ENCODE results near the gene MPRIP.

MPRIP gene

DNA sequence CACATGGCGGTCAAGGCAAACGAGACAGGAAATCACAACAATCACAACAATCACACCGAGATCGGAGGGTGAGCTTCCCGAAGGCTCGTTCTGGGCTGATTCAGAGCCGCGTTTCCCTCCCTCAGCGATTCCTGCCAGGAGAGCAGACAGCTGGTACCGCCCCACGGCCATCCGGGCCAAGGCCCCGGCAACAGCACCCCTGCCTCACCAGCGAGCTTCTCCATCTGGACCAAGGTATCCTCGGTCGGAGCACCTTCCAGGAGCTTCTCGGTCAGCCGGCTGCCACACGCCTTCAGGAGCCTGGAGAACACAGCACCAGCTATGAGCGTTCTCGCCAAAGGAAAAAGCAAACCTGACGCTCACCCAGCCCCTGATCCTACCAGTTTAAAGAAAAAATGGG, 179.1 kb downstream of the MPRIP start:
- no peak for DNase-seq

- DNase-seq = no peak
These were observed 181.5 kb downstream of the MPRIP start for GRCh38 chr17:17223736-17224135.

- DNase-seq = no peak
These were observed 181.9 kb downstream of the MPRIP start for GRCh38 chr17:17224137-17224536.

DNA sequence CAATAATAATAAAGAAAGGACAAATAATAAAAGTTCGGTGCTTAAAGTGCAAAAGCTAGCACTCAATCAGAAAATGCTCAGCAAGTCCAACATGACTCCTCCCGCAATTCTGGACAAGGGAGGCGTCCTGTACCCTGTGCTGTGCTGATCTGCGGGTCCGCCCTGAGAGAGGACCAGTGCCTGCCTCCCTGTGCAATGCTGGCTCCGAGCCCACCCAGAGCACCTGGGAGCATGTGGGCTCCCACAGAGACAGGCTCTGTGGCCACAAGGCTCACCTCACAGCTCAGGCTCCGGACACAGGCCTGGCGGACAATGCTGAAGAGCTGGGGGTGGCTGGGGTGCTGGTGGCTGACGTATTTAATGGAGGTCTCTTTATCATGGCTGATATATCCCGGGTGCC, 183.6 kb downstream of the MPRIP start:
- no peak for DNase-seq

DNA sequence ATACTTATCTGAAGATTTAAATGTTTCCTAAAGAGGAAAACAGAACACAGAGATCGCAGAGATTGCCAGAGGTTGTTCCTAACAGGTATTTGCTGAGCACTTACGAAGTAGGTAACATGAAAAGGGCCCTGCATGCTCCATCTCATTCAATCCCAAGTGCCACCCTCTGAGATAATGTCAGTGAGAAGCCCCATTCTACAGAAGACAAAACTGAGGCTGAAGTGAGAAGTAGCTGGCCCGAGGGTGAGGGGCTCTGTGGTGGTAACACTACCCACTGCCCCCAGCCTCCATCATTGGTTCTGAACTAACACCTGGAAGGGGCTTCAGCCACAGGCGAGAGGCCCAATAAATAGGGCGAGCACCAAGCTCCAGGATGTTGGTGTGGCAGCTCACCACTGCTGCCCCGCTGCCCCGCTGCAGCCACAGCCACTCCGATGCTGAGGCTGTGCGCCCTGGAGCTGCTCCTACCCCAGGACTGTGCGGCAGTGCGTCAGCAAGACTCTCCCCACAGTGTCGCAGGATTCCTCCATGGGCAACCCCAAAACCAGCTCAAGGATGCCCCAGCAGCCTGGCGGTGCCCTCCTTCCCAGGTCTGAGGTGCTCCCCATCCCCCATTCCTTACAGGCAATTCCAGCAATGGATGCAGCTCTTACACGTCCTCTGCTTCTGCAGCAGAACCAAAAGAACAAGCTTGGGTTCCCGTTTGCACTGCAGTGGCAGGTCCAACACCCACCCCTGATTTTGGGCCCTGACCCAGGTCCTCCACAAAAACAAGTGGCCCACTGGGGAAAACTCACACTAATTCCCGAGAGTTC, 184.4 kb downstream of the MPRIP start:
- DNase-seq = no peak

GRCh38 chr17:17227608-17228520, 185.6 kb downstream of the MPRIP start:
- no peak for DNase-seq

DNA sequence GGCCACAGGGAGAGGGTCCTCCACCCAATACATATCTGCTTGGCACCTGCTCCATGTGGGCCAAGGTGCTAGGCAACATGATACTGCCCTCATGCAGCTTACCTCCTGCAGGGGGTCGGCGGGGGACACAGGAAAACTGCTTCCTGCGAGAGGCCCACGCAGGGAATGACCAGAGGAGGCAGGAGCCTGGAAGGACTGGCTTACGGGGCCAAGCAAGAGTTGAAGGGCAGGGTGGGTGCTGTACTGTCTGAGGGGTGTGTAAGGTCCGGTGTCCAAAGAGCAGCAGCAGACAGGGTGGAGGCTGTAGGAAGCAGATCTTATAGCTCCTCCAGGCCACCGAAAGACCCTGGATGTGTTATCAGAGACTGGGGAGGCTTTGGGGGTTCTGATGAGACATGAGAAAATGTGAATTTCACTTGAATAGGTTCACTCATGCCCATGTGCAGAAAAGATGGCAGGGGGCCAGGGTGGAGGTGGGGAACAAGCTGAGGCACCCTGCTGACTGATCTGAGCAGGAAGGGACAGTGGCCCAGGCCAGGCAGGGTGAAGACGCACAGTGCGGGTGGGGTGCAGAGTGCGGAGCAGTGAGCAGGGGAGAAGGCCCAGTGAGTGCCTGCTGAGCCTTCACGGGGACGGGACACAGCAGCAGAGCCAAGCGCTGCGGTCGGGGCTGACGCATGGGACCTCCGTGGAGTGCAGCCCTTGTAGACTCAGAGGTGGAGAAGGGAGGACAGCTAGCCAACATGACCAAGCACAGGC, 186.4 kb downstream of the MPRIP start:
- DNase-seq = no peak

DNA sequence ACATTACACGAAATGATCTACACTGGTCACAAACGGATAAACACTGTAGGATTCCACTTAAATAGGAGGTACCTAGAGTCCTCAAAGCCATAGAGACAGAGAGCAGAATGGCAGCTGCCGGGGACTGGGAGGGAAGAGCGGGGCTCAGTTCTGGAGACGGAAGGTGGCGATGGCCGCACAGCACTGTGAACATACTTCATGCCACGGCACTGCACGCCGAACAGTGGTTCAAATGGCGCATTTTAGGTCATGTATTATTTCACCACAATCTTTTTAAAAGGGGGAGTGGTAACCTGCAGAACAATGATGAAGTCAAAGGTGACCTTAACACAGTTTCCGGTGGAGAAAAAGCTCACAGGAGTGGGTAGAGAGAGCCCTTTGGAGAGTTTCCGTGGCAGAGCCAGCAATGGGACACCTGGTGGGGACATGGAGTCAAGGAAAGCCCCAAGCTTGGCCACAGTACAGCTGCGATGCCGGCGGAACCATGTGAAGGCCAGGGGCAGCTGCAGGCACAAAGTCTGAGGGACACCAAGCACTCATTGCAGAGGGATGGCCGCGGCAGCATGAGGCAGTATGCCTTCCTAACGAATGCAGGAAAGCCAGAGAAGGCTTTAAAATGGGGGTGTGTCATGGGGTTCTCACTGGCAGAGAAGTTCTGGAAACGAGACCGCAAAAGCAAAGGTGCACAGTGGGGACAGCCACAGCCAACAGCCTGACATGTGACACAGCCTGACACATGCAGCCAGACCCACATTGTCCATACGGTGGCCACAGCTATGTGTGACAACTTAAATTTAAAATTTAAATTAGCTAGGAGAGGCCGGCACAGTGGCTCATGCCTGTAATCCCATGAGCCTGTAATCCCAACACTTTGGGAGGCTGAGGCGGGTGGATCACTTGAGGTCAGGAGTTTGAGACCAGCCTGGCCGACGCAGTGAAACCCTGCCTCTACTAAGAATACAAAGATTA, 187.4 kb downstream of the MPRIP start:
- DNase-seq = no peak

DNA sequence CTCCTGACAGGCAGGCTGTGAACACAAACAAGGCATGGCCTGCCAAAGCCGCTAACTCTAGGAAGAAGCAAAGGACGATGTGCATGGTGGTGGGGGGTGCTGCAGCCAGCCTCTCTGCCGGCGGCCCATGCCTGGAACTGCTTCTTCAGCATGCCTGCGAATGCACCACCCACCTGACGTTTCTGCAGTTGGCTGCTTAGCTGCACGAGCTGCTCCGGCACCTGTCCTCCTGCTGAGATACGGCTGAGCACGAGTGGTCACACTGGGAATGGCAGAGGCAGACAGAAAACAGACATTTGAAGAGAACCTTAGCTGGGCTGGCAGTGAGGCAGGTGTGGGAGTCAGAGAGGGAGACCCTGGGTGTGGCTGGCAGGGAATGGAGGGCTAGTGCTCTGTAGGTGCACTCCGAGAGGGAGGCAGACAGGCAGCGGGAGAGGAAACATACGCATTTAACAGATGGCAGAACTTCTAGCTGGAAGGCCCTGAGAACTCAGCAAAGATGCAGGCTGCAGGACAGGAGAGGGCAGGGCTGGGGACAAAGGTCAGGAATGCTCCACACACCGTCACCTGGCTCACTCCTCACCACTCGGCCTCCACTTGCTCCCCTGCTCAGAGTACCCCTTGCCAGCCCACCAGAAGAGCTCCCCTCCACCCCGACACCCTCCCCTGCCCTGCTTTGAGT, 189.5 kb downstream of the MPRIP start:
- no peak for DNase-seq

GRCh38 chr17:17232303-17232621, 190.0 kb downstream of the MPRIP start:
- no peak for DNase-seq

DNA sequence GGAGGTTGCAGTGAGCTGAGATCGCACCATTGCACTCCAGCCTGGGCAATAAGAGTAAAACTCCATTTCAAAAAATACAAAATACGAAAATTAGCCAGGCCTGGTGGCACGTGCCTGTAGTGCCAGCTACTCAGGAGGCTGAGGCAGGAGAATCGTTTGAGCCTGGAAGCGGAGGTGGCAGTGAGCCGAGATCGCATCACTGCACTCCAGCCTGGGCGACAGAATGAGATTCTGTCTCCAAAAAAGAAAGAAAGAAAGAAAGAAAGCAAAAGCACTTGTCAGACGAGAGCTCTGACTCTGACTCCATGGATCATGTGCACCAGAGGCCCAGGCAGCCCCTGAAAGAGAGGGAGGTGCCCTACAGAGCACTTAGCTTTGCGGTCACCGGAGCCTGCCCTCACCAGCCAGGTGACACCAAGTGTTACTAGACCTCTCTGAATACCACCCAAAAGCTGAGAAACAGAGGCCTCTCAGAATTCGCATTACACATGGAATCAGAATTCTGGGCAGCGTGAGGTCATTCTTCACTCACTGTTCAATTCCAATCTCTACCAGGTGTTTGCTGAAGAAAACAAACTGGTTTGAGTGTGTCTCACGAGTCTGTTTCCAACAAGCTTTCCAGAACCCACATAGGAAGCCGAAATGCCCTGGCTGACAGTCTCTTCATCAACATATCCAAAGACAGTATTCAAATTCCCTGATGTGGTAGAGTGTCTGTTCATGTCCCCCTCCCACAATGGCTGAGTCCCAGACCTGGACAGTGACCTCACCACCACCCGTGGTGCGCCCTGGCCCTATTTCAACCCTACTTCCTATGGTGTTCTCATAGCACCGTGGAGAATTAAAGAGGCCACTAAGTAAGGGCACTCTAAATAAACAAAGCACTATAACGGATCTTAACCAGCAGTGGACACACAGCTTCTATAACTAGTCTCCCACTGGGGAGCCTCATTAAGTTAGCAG, 193.2 kb downstream of the MPRIP start:
- peak; percentile 20 for DNase-seq

DNA sequence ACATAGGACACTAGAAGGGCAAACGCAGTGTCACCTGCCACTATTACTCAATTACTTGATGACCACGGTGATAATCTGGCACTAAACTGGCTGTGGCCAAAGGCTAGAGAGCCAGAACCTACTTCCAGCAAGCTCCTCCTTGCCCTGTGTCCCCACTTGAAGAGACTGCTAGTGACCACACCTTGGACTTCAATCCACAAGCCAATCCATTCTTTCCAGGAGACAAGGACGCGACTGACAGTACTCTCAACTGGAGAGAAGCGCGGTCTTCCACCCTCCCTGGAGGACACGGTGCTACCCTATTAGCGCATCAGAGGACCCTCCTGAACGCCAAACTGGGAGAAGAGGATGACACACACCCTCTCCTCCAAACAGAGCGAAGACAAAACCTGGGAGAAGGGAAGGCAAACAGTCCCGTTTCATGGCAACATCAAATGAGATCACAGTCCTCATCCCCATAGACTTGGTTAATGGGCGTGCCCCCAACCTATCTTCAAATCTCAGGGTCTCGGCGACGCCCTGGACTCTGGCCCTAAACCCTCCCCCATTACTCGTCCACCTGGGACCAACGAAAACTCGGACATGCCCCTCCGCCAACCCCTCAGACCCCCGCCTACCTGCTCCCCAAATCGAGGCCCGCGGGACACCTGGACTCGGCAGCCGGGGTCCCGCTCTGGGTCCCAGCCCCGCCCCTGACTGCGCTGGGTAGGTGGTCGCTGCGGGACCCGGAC, 194.2 kb downstream of the MPRIP start:
- peak; percentile 21 for DNase-seq

DNA sequence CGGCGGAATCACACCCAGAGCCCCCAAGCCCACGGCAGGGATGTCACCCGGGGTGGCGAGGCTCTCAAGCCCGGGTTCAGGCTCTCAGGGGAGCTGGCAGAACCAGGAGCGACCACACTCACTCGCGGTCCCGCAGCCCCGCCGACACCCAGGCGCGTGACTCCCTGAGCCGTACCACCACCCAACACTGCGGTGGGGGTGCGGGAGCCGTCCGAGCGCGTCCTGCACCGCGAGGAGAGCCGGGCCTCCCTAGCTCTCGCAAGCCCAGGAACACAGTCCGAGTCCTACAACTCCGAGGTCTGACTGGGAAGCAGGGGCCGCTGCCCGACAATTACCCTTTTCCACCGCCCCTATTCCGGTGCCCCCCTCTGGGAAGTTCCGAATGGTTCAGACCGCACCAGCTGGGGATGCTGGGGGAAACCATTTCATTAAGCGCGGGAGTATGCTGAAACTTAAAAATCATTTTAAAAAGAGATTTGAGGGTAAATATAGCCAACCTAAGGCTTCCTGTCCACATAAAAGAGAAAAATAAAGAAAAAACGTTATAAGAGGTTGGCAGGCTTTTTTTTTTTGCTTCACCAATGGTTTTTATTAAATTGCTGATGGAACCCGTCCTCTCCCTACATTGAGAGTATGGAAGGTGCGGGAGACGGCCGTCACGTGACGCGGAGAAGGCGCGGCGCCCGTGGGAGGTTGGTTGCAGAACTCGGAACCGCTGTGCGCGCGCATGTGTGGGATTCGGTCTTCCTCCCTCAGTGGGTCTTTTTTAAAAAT, 195.0 kb downstream of the MPRIP start, which contains the start of gene FLCN:
Gene FLCN (minus strand): TSS at position 143 of the 774 bp plus-strand sequence. CDS start 9,031 bp downstream, outside the sequence.
- DNase-seq = peak; percentile 85

- no peak for DNase-seq
These were observed 197.6 kb downstream of the MPRIP start for GRCh38 chr17:17239832-17240231.

GRCh38 chr17:17241656-17242055, 199.4 kb downstream of the MPRIP start:
- no peak for DNase-seq

- no peak for DNase-seq
These were observed 200.0 kb downstream of the MPRIP start for GRCh38 chr17:17242246-17242645.

Data from fibroblast of upper back skin (primary cell).